K562 (cell line): Measurements from ENCODE around the gene CHCT1. TPM values are rescaled to one million over a fixed set of nuclear protein-coding genes. Genes with fewer than 3 reads are reported as not detected.

ENCODE experiments used
- CCNT2 ChIP-seq: IDR thresholded peaks from 2 replicates; pipeline ENCODE4 v1.6.1; 2011; ENCODE audit warnings: borderline replicate concordance, low read depth, mild to moderate bottlenecking, moderate library complexity, mixed read lengths, low read length; ENCODE audit not compliant: insufficient read length; ENCODE audit errors: extremely low read depth
- CTBP1 ChIP-seq: fragments of 450-650 bp; IDR thresholded peaks from 2 replicates; pipeline ENCODE4 v1.6.1; 2016; ENCODE audit warnings: borderline replicate concordance
- HOMEZ ChIP-seq: fragments of 250-450 bp; sonication (Bioruptor Pico); IDR thresholded peaks from 2 replicates; pipeline ENCODE4 v1.4.0; 2020; ENCODE audit warnings: mild to moderate bottlenecking, moderate library complexity
- JUNB ChIP-seq: fragments of 450-650 bp; formaldehyde crosslinking; conservative IDR thresholded peaks from 2 replicates; pipeline ENCODE4 v1.4.0; 2020; ENCODE audit warnings: mild to moderate bottlenecking
- KDM4B ChIP-seq, 2 experiments: fragments of 450-650 bp in 1 of 2; sonication (generic) in 1 of 2; IDR thresholded peaks; 2 replicates each; pipeline ENCODE4 v1.6.1; 2016 to 2017; ENCODE audit warnings: borderline replicate concordance in 2 of 2, antibody characterized with exemption in 1 of 2, low read depth in 1 of 2, mild to moderate bottlenecking in 1 of 2
- MCM5 ChIP-seq: fragments of 450-650 bp; IDR thresholded peaks from 2 replicates; pipeline ENCODE4 v1.6.1; 2016; ENCODE audit warnings: low read depth
- PYGO2 ChIP-seq: fragments of 450-650 bp; IDR thresholded peaks from 2 replicates; pipeline ENCODE4 v1.6.1; 2016; ENCODE audit warnings: mild to moderate bottlenecking, missing genetic modification characterization, moderate library complexity, missing compliant biosample characterization
- SNRNP70 ChIP-seq: fragments of 200-400 bp; formaldehyde crosslinking; optimal IDR thresholded peaks from 2 replicates; pipeline ENCODE3; 2017; ENCODE audit warnings: low read depth, low read length
- TAF1 ChIP-seq: IDR thresholded peaks from 2 replicates; pipeline ENCODE4 v1.6.1; 2011; ENCODE audit warnings: mild to moderate bottlenecking, low read length, moderate library complexity; ENCODE audit not compliant: insufficient read depth, control insufficient read depth, severe bottlenecking; ENCODE audit errors: extremely low read depth
- ZBTB26 ChIP-seq: fragments of 450-650 bp; formaldehyde crosslinking; IDR thresholded peaks from 2 replicates; pipeline ENCODE4 v1.4.0; 2022; ENCODE audit warnings: missing genetic modification characterization
- ZBTB7A ChIP-seq: IDR thresholded peaks from 2 replicates; pipeline ENCODE4 v1.6.1; 2011; ENCODE audit warnings: low read depth, mild to moderate bottlenecking, low read length, moderate library complexity, borderline replicate concordance; ENCODE audit not compliant: control insufficient read depth
- ZNF592 ChIP-seq: fragments of 450-650 bp; IDR thresholded peaks from 2 replicates; pipeline ENCODE4 v1.6.1; 2017; ENCODE audit warnings: antibody characterized with exemption, mild to moderate bottlenecking
- polyA plus RNA-seq, 8 experiments: library from polyadenylated mRNA; depleted of rRNA in 4 of 8; stranded (reverse) in 5 of 8; unstranded in 3 of 8; fragments of >200 nt; fragmentation: Nextera tagmentation in 2 of 8; fragmentation: Illumina TruSeq in 1 of 8; extraction: Ambion mirVana in 2 of 8; extraction: Trizol in 1 of 8; gene quantifications; 2 replicates each; pipeline versions ENCODE4 v1.2.1 to v1.2.3, GENCODE V29; 2011 to 2014; ENCODE audit warnings: inconsistent platforms in 1 of 8, missing spikeins in 1 of 8
- total RNA-seq, 7 experiments: library from RNA; depleted of rRNA in 6 of 7; stranded (reverse); fragments of >200 nt in 6 of 7; fragmentation: Illumina TruSeq in 2 of 7; extraction: Trizol in 2 of 7; gene quantifications; 2 replicates each; pipeline versions ENCODE4 v1.2.1 to v1.2.3, GENCODE V29; 2011 to 2021; ENCODE audit warnings: low replicate concordance in 1 of 7
- TF ChIP-seq, protein P1 (sequence below), 3 experiments: fragments of 200-800 bp in 1 of 3; fragments of 250-450 bp in 1 of 3; fragments of 450-650 bp in 1 of 3; sonication (Bioruptor Pico) in 1 of 3; sonication (Bioruptor generic) in 1 of 3; formaldehyde crosslinking in 1 of 3; IDR thresholded peaks; 2 replicates each; pipeline versions ENCODE4 v1.6.1 to v1.8.0; 2016 to 2022; ENCODE audit warnings: mild to moderate bottlenecking in 2 of 3, missing genetic modification characterization in 2 of 3, missing compliant biosample characterization in 1 of 3, moderate library complexity in 1 of 3
- TF ChIP-seq, protein P2 (sequence below): IDR thresholded peaks from 2 replicates; pipeline ENCODE4 v1.6.1; 2014; ENCODE audit warnings: antibody characterized with exemption

The CHCT1 gene
- total and polyA plus RNA-seq, 9 of the 15 experiments (the other 6 are each of a cell fraction or from before 2014, with no cell fraction given), result not detected

GRCh38 chr17:60390925-60391470 is 31.3 kb upstream of the CHCT1 start (continued):
- TF ChIP-seq, protein P1, sequence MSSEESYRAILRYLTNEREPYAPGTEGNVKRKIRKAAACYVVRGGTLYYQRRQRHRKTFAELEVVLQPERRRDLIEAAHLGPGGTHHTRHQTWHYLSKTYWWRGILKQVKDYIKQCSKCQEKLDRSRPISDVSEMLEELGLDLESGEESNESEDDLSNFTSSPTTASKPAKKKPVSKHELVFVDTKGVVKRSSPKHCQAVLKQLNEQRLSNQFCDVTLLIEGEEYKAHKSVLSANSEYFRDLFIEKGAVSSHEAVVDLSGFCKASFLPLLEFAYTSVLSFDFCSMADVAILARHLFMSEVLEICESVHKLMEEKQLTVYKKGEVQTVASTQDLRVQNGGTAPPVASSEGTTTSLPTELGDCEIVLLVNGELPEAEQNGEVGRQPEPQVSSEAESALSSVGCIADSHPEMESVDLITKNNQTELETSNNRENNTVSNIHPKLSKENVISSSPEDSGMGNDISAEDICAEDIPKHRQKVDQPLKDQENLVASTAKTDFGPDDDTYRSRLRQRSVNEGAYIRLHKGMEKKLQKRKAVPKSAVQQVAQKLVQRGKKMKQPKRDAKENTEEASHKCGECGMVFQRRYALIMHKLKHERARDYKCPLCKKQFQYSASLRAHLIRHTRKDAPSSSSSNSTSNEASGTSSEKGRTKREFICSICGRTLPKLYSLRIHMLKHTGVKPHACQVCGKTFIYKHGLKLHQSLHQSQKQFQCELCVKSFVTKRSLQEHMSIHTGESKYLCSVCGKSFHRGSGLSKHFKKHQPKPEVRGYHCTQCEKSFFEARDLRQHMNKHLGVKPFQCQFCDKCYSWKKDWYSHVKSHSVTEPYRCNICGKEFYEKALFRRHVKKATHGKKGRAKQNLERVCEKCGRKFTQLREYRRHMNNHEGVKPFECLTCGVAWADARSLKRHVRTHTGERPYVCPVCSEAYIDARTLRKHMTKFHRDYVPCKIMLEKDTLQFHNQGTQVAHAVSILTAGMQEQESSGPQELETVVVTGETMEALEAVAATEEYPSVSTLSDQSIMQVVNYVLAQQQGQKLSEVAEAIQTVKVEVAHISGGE (CRISPR knock-in tag; IDR thresholded peaks at IDR 0.05), result peak in 1 of 3 experiments; percentile 35; a peak in 1 of 6 replicates
- TF ChIP-seq TAF1, result peak; percentile 1
- no peak for TF ChIP-seq JUNB (CRISPR knock-in tag)
- no peak for TF ChIP-seq MCM5
- no peak for TF ChIP-seq HOMEZ
- TF ChIP-seq ZNF592, result 0 out of 2 replicates have a peak, but pooled peaks have one; percentile 40
- TF ChIP-seq ZBTB26 (CRISPR knock-in tag), result no peak
- TF ChIP-seq PYGO2 (tag), result no peak
- TF ChIP-seq CTBP1, result peak; percentile 26; the same call in 1 of the 2 replicates
- TF ChIP-seq SNRNP70, result no peak
- TF ChIP-seq CCNT2, result no peak
- TF ChIP-seq, protein P2, sequence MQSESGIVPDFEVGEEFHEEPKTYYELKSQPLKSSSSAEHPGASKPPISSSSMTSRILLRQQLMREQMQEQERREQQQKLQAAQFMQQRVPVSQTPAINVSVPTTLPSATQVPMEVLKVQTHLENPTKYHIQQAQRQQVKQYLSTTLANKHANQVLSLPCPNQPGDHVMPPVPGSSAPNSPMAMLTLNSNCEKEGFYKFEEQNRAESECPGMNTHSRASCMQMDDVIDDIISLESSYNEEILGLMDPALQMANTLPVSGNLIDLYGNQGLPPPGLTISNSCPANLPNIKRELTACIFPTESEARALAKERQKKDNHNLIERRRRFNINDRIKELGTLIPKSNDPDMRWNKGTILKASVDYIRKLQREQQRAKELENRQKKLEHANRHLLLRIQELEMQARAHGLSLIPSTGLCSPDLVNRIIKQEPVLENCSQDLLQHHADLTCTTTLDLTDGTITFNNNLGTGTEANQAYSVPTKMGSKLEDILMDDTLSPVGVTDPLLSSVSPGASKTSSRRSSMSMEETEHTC, result no peak
- TF ChIP-seq KDM4B (IDR thresholded peaks at IDR 0.05; ENCODE audit: borderline replicate concordance in 2 of 2, low read depth in 1 of 2), result no peak
- TF ChIP-seq ZBTB7A, result no peak
